Calu3 (cell line): Measurements from ENCODE around the gene NYAP2. TPM values are rescaled to one million over a fixed set of nuclear protein-coding genes. Genes with fewer than 3 reads are reported as not detected.

Experiments
- BruUV-seq: library from RNA; stranded (reverse); fragments of 400-500 nt; replicated peaks from 2 replicates; lab custom pipeline; 2021; lab: Mats Ljungman, UMichigan
- CTCF ChIA-PET: fragments of 300-600 bp; sonication (Branson Sonifier 250); formaldehyde crosslinking; loops from one replicate; lab custom pipeline; 2022; ENCODE audit warnings: antibody characterized with exemption; lab: Charles Lee
- DNase-seq: peaks from one replicate; pipeline ENCODE4 v3.0.0; 2022
- H3K27ac Mint-ChIP-seq: one replicate; pipeline ENCODE4 v1.8.0; 2022; ENCODE audit warnings: mixed read lengths; ENCODE audit not compliant: unreplicated experiment
- H3K27me3 Mint-ChIP-seq: one replicate; pipeline ENCODE4 v1.8.0; 2022; ENCODE audit warnings: mixed read lengths; ENCODE audit not compliant: unreplicated experiment
- H3K36me3 Mint-ChIP-seq: one replicate; pipeline ENCODE4 v1.8.0; 2022; ENCODE audit warnings: mild to moderate bottlenecking, moderate library complexity, mixed read lengths; ENCODE audit not compliant: insufficient read depth, unreplicated experiment
- H3K4me1 Mint-ChIP-seq: one replicate; pipeline ENCODE4 v1.8.0; 2022; ENCODE audit warnings: mild to moderate bottlenecking, low read depth, mixed read lengths; ENCODE audit not compliant: unreplicated experiment
- H3K4me3 Mint-ChIP-seq: one replicate; pipeline ENCODE4 v1.8.0; 2022; ENCODE audit warnings: mild to moderate bottlenecking, low read depth, moderate library complexity, mixed read lengths; ENCODE audit not compliant: unreplicated experiment
- H3K9me3 Mint-ChIP-seq: one replicate; pipeline ENCODE4 v1.8.0; 2022; ENCODE audit warnings: low read depth, mixed read lengths; ENCODE audit not compliant: unreplicated experiment
- CTCF ChIP-seq: fragments of 200-600 bp; IDR thresholded peaks from one replicate; pipeline ENCODE4 v1.8.0; 2022; ENCODE audit warnings: antibody characterized with exemption; ENCODE audit not compliant: unreplicated experiment
- intact Hi-C: fragments of 100-400 bp; cut with micrococcal nuclease; formaldehyde crosslinking; loops from one replicate; pipeline ENCODE4 v1.10.0; 2022; ENCODE audit not compliant: unreplicated experiment
- total RNA-seq: library from RNA; stranded (reverse); gene quantifications from 2 replicates; pipeline ENCODE4 v1.2.3, GENCODE V29; 2022

Gene NYAP2
- total RNA-seq, 1 experiment from 2014 or later, result 0.07 TPM

GRCh38 chr2:225632351-225632750 lies 232.8 kb downstream of the NYAP2 start:
- no peak for TF ChIP-seq CTCF
- intact Hi-C loops, result no loop called here
- Mint-ChIP-seq H3K4me1 (no peaks in the 10 kb centered on the region), H3K4me3 (no peak overlapping the region), H3K27me3 (no peaks in the 10 kb centered on the region), H3K36me3 (no peaks in the 10 kb centered on the region), H3K27ac (no peak overlapping the region), H3K9me3 (no peaks in the 10 kb centered on the region)
- BruUV-seq, result no TSS peak
- DNase-seq, result no peak
- CTCF ChIA-PET, result no interaction called here

DNA sequence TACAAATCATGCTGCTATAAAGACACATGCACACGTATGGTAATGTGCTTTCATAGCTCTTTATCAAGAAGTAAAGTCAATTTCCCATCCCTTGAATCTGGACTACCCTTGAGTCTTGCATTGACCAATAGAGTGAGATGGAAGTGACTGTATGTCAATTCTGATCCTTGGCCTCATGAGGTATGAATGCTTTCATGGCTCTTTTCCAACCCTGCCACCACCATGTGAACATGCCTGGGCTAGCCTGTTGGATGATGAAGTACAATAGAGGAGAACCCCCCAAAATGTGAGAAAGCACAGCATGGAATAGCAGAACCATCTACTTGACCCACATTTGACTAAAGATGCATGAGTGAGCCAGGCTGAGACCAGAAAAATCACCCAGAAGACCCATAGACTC lies 237.0 kb downstream of the NYAP2 start:
- Mint-ChIP-seq H3K4me3 (no peak overlapping the region), H3K27me3 (no peaks in the 10 kb centered on the region), H3K36me3 (no peaks in the 10 kb centered on the region), H3K27ac (no peak overlapping the region), H3K4me1 (no peaks in the 10 kb centered on the region), H3K9me3 (no peaks in the 10 kb centered on the region)
- no peak for TF ChIP-seq CTCF
- intact Hi-C loops, result no loop called here
- no peak for DNase-seq
- CTCF ChIA-PET, result no interaction called here
- no TSS peak for BruUV-seq

GRCh38 chr2:225637259-225637658 lies 237.7 kb downstream of the NYAP2 start:
- CTCF ChIA-PET, result no interaction called here

GRCh38 chr2:225640550-225640949 lies 241.0 kb downstream of the NYAP2 start:
- H3K4me1 Mint-ChIP-seq, result no peaks in the 10 kb centered on the region
- no peak overlapping the region for H3K4me3 Mint-ChIP-seq
- intact Hi-C loops, result loop anchor here (10.0 kb wide), 1 partner anchor 176 kb away; no protein-coding TSS in a partner anchor
- H3K36me3 Mint-ChIP-seq, result no peaks in the 10 kb centered on the region
- peaks cover 4% of the 10 kb centered on the region for H3K9me3 Mint-ChIP-seq
- CTCF ChIA-PET, result no interaction called here
- BruUV-seq, result no TSS peak
- no peak for DNase-seq
- no peaks in the 10 kb centered on the region for H3K27me3 Mint-ChIP-seq
- TF ChIP-seq CTCF, result no peak
- no peak overlapping the region for H3K27ac Mint-ChIP-seq

More at GRCh38 chr2:225637259-225637658, 237.7 kb downstream of the NYAP2 start:
- intact Hi-C loops, result no loop called here
- BruUV-seq, result no TSS peak
- H3K27ac Mint-ChIP-seq, result no peak overlapping the region
- no peak for DNase-seq
- H3K36me3 Mint-ChIP-seq, result no peaks in the 10 kb centered on the region
- H3K4me3 Mint-ChIP-seq, result no peak overlapping the region
- TF ChIP-seq CTCF, result no peak
- no peaks in the 10 kb centered on the region for H3K4me1 Mint-ChIP-seq
- no peaks in the 10 kb centered on the region for H3K9me3 Mint-ChIP-seq
- H3K27me3 Mint-ChIP-seq, result no peaks in the 10 kb centered on the region
